CD4-positive, alpha-beta T cell (primary cell): ENCODE measurements around the gene RNF157. TPM values are rescaled to one million over a fixed set of nuclear protein-coding genes. Genes with fewer than 3 reads are reported as not detected.
A peak's percentile ranks its signal among the peaks of the same experiment; 100 is the strongest.

Experiments
- ATAC-seq: fragments of 200-7000 bp; cut with Tn5 transposase; one replicate; pipeline ENCODE4 v1.10.0; 2022; ENCODE audit warnings: mild to moderate bottlenecking; ENCODE audit not compliant: poor library complexity
- CTCF ChIA-PET: fragments of 350-600 bp; sonication (Branson Sonifier 250); formaldehyde crosslinking; loops from one replicate; lab custom pipeline; 2021; ENCODE audit warnings: antibody characterized with exemption, inconsistent platforms; lab: Charles Lee
- POLR2A ChIA-PET: fragments of 350-600 bp; sonication (Branson Sonifier 250); formaldehyde crosslinking; loops from one replicate; lab custom pipeline; 2021; ENCODE audit warnings: antibody characterized with exemption, inconsistent platforms; lab: Charles Lee
- DNase-seq, 14 experiments: peaks; one replicate each; pipeline ENCODE4 v3.0.0-alpha.2; 2013 to 2020; ENCODE audit warnings: mixed read lengths in 2 of 14
- H3K27ac ChIP-seq, 2 donors: one replicate each; pipeline versions ENCODE4 v1.5.1 to v1.7.0; 2013; ENCODE audit warnings: low read length in 2 of 2, low read depth in 1 of 2, mild to moderate bottlenecking in 1 of 2
- H3K27me3 ChIP-seq, 2 experiments: 1 replicate in 1 of 2; 2 replicates in 1 of 2; pipeline versions ENCODE4 v1.6.1 to v1.7.0; 2013; ENCODE audit warnings: low read length in 2 of 2, control low read depth in 1 of 2, mild to moderate bottlenecking in 1 of 2, moderate library complexity in 1 of 2; ENCODE audit not compliant: insufficient read depth in 2 of 2, control insufficient read depth in 1 of 2
- H3K36me3 ChIP-seq: one replicate; pipeline ENCODE4 v1.6.1; 2013; ENCODE audit warnings: low read length, control low read depth; ENCODE audit not compliant: insufficient read depth
- H3K4me1 ChIP-seq: one replicate; pipeline ENCODE4 v1.6.1; 2013; ENCODE audit warnings: low read length, control low read depth; ENCODE audit not compliant: insufficient read depth
- H3K4me3 ChIP-seq: one replicate; pipeline ENCODE4 v1.5.1; 2013; ENCODE audit warnings: mild to moderate bottlenecking, low read length, moderate library complexity
- H3K9me3 ChIP-seq, 2 experiments: 1 replicate in 1 of 2; 2 replicates in 1 of 2; pipeline versions ENCODE4 v1.6.1 to v1.7.0; 2013; ENCODE audit warnings: low read length in 2 of 2, mild to moderate bottlenecking in 2 of 2, control low read depth in 1 of 2, moderate library complexity in 1 of 2; ENCODE audit not compliant: control insufficient read depth in 1 of 2, insufficient read depth in 1 of 2
- H3K27ac Mint-ChIP-seq: one replicate; pipeline ENCODE4 v1.8.0; 2020; ENCODE audit warnings: mixed read lengths
- H3K27me3 Mint-ChIP-seq: one replicate; pipeline ENCODE4 v1.8.0; 2021; ENCODE audit warnings: mixed read lengths
- H3K36me3 Mint-ChIP-seq: one replicate; pipeline ENCODE4 v1.8.0; 2021; ENCODE audit warnings: low read depth, mixed read lengths
- H3K4me1 Mint-ChIP-seq: one replicate; pipeline ENCODE4 v1.8.0; 2021; ENCODE audit warnings: low read depth, mixed read lengths
- H3K4me3 Mint-ChIP-seq: one replicate; pipeline ENCODE4 v1.8.0; 2020; ENCODE audit warnings: mild to moderate bottlenecking, mixed read lengths
- H3K9me3 Mint-ChIP-seq: one replicate; pipeline ENCODE4 v1.8.0; 2020; ENCODE audit warnings: mixed read lengths
- intact Hi-C, 2 experiments: fragments of 100-400 bp; cut with DNase I in 1 of 2; cut with micrococcal nuclease in 1 of 2; formaldehyde crosslinking; loops; one replicate each; pipeline versions ENCODE4 v1.15.1 to v1.9.0; 2023 to 2025; cut with DNase I, micrococcal nuclease
- total RNA-seq, 174 experiments: library from RNA in 2 of 174; stranded (reverse) in 2 of 174; gene quantifications; one replicate each; pipeline ENCODE4 v1.2.3 and lab custom pipeline; 2021 to 2026
- TF ChIP-seq, protein P1 (sequence below): fragments of 200-600 bp; IDR thresholded peaks from one replicate; pipeline ENCODE4 v1.8.0; 2022; ENCODE audit warnings: antibody characterized with exemption, mild to moderate bottlenecking

Gene RNF157
- total RNA-seq, 2 experiments from 2014 or later: 18.5 to 21.1 TPM

- POLR2A ChIA-PET: interaction anchor here (1.0 kb wide), 1 partner anchor 18 kb away, joined by 3 read pairs; no protein-coding TSS in a partner anchor
- intact Hi-C loops: no loop called here
- Mint-ChIP-seq H3K27ac (no peak overlapping the region), H3K27me3 (no peaks in the 10 kb centered on the region), H3K4me3 (no peak overlapping the region), H3K4me1 (peaks cover 21% of the 10 kb centered on the region), H3K9me3 (no peaks in the 10 kb centered on the region), H3K36me3 (peaks cover 76% of the 10 kb centered on the region)
- CTCF ChIA-PET: interaction anchor here (0.7 kb wide), 1 partner anchor 48 kb away, joined by 4 read pairs; no protein-coding TSS in a partner anchor
- Histone ChIP-seq H3K4me1 (peaks cover 18% of the 10 kb centered on the region), H3K9me3 (no peaks in the 10 kb centered on the region), H3K36me3 (peaks cover 78% of the 10 kb centered on the region), H3K27me3 (no peaks in the 10 kb centered on the region), H3K27ac (no peak overlapping the region), H3K4me3 (no peak overlapping the region)
- TF ChIP-seq, protein P1, sequence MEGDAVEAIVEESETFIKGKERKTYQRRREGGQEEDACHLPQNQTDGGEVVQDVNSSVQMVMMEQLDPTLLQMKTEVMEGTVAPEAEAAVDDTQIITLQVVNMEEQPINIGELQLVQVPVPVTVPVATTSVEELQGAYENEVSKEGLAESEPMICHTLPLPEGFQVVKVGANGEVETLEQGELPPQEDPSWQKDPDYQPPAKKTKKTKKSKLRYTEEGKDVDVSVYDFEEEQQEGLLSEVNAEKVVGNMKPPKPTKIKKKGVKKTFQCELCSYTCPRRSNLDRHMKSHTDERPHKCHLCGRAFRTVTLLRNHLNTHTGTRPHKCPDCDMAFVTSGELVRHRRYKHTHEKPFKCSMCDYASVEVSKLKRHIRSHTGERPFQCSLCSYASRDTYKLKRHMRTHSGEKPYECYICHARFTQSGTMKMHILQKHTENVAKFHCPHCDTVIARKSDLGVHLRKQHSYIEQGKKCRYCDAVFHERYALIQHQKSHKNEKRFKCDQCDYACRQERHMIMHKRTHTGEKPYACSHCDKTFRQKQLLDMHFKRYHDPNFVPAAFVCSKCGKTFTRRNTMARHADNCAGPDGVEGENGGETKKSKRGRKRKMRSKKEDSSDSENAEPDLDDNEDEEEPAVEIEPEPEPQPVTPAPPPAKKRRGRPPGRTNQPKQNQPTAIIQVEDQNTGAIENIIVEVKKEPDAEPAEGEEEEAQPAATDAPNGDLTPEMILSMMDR: no peak
- DNase-seq: peak in 1 of 14 experiments; percentile 12
- no peak for ATAC-seq
Measured at GRCh38 chr17:76097716-76098295, 142.5 kb downstream of the RNF157 start.

- no peak overlapping the region for H3K4me3 ChIP-seq
- Mint-ChIP-seq H3K36me3 (peaks cover 80% of the 10 kb centered on the region), H3K9me3 (no peaks in the 10 kb centered on the region), H3K4me3 (no peak overlapping the region), H3K4me1 (peaks cover 10% of the 10 kb centered on the region), H3K27me3 (no peaks in the 10 kb centered on the region), H3K27ac (no peak overlapping the region)
- no peak overlapping the region for H3K27ac ChIP-seq
- H3K9me3 ChIP-seq: no peaks in the 10 kb centered on the region
- intact Hi-C loops: no loop called here
- peaks cover 10% of the 10 kb centered on the region for H3K4me1 ChIP-seq
- CTCF ChIA-PET: interaction anchor here (1.1 kb wide), 1 partner anchor 10 kb away, joined by 3 read pairs; no protein-coding TSS in a partner anchor
- peaks cover 85% of the 10 kb centered on the region for H3K36me3 ChIP-seq
- ATAC-seq: no peak
- no peaks in the 10 kb centered on the region for H3K27me3 ChIP-seq
- POLR2A ChIA-PET: interaction anchor here (0.6 to 1.3 kb wide), 2 partner anchors 114 to 258 kb away, joined by 3 read pairs; partner anchors contain the start of gene PRPSAP1
- no peak for DNase-seq
- TF ChIP-seq, protein P1: no peak
Measured at GRCh38 chr17:76095943-76096342, 144.3 kb downstream of the RNF157 start.

- Mint-ChIP-seq H3K4me1 (peaks cover 5% of the 10 kb centered on the region), H3K4me3 (no peak overlapping the region), H3K36me3 (peaks cover 81% of the 10 kb centered on the region), H3K27ac (no peak overlapping the region), H3K9me3 (no peaks in the 10 kb centered on the region), H3K27me3 (no peaks in the 10 kb centered on the region)
- no peak overlapping the region for H3K4me3 ChIP-seq
- CTCF ChIA-PET: interaction anchor here (0.5 kb wide), 1 partner anchor 1108 kb away, joined by 3 read pairs; no protein-coding TSS in a partner anchor
- no peaks in the 10 kb centered on the region for H3K27me3 ChIP-seq
- DNase-seq (peak in 1 of 14 experiments; percentile 9), ATAC-seq (no peak)
- peaks cover 90% of the 10 kb centered on the region for H3K36me3 ChIP-seq
- H3K4me1 ChIP-seq: peaks cover 12% of the 10 kb centered on the region
- no peak overlapping the region for H3K27ac ChIP-seq
- H3K9me3 ChIP-seq: no peaks in the 10 kb centered on the region
- POLR2A ChIA-PET: interaction anchor here (1.8 kb wide), 1 partner anchor 9 kb away, joined by 8 read pairs; the partner anchor contains the start of gene EXOC7
- TF ChIP-seq, protein P1: no peak
- intact Hi-C loops: no loop called here
Measured at GRCh38 chr17:76094046-76094445, 146.2 kb downstream of the RNF157 start.
